Stimulated activated CD8-positive, alpha-beta memory T cell treated with anti-CD3 and anti-CD28 coated beads, Interleukin-12 subunit alpha, Interleukin-12 subunit beta, amount 100 ng/mL, for 1 hour (primary cell): Measurements from ENCODE around the gene JSRP1.

Experiments
- DNase-seq: peaks from one replicate; pipeline ENCODE4 v3.0.0-alpha.2; 2020; ENCODE audit warnings: low read depth

JSRP1 gene

GRCh38 chr19:2216361-2217225 is 39.6 kb downstream of the JSRP1 start:
- DNase-seq, result no peak

- no peak for DNase-seq
These were observed 40.9 kb downstream of the JSRP1 start for GRCh38 chr19:2215281-2215751.

- DNase-seq, result no peak
These were observed 42.0 kb downstream of the JSRP1 start for GRCh38 chr19:2214251-2214650.

GRCh38 chr19:2213799-2214198 is 42.4 kb downstream of the JSRP1 start:
- no peak for DNase-seq

GRCh38 chr19:2212861-2213711 is 43.1 kb downstream of the JSRP1 start:
- no peak for DNase-seq

GRCh38 chr19:2210987-2211740 is 45.1 kb downstream of the JSRP1 start:
- DNase-seq, result no peak

- DNase-seq, result no peak
These were observed 46.0 kb downstream of the JSRP1 start for GRCh38 chr19:2210206-2210605.

- DNase-seq, result no peak
These were observed 46.8 kb downstream of the JSRP1 start for GRCh38 chr19:2209408-2209807.

- no peak for DNase-seq
These were observed 47.2 kb downstream of the JSRP1 start for GRCh38 chr19:2208975-2209374.

- DNase-seq, result no peak
These were observed 48.0 kb downstream of the JSRP1 start for GRCh38 chr19:2207991-2208860.

- no peak for DNase-seq
These were observed 49.2 kb downstream of the JSRP1 start for GRCh38 chr19:2207008-2207407.

- no peak for DNase-seq
These were observed 53.9 kb downstream of the JSRP1 start for GRCh38 chr19:2202366-2202765.
